Measurements from ENCODE around the gene ARHGEF12.

ARHGEF12 gene

DNA sequence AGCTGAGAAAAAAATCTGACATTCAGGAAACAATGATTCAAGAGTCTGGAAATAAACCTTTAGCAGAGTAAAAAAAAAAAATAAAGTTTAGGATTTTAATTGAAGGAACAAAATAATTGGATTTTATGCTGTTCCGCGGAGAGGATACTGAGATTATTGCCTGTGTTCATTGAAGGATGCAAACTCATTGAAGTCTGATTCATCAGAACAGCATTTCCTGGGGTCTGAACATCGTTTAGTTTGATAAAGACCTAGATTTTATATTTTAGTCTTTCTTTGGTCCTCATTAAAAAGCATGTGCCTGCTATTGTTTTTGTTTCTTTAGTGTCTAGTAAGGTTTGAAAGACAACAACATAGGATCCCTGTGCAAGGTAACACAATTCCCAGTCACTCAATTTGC lies 6.7 kb upstream of the ARHGEF12 start:
- TF ChIP-seq, protein P1, sequence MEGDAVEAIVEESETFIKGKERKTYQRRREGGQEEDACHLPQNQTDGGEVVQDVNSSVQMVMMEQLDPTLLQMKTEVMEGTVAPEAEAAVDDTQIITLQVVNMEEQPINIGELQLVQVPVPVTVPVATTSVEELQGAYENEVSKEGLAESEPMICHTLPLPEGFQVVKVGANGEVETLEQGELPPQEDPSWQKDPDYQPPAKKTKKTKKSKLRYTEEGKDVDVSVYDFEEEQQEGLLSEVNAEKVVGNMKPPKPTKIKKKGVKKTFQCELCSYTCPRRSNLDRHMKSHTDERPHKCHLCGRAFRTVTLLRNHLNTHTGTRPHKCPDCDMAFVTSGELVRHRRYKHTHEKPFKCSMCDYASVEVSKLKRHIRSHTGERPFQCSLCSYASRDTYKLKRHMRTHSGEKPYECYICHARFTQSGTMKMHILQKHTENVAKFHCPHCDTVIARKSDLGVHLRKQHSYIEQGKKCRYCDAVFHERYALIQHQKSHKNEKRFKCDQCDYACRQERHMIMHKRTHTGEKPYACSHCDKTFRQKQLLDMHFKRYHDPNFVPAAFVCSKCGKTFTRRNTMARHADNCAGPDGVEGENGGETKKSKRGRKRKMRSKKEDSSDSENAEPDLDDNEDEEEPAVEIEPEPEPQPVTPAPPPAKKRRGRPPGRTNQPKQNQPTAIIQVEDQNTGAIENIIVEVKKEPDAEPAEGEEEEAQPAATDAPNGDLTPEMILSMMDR (IDR thresholded peaks at IDR 0.05; ENCODE audit: low read depth, low read length), result no peak
- H3K4me3 ChIP-seq (ENCODE audit: low read depth, low read length), result no peak overlapping the region

DNA sequence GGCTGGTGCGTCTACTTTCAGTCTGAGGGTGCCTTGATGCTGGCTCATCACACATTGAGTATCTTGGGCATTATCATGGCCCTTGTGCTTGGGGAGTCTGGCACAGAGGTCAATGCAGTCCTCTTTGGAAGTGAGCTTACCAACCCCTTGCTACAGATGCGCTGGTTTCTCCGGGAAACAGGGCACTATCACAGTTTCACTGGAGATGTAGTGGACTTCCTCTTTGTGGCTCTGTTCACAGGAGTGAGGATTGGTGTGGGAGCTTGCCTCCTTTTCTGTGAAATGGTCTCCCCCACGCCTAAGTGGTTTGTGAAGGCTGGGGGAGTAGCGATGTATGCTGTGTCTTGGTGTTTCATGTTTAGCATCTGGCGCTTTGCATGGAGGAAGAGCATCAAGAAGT lies 6.2 kb upstream of the ARHGEF12 start:
- H3K4me3 ChIP-seq (ENCODE audit: low read depth, low read length), result no peak overlapping the region
- TF ChIP-seq, protein P1 (IDR thresholded peaks at IDR 0.05; ENCODE audit: low read depth, low read length), result no peak

DNA sequence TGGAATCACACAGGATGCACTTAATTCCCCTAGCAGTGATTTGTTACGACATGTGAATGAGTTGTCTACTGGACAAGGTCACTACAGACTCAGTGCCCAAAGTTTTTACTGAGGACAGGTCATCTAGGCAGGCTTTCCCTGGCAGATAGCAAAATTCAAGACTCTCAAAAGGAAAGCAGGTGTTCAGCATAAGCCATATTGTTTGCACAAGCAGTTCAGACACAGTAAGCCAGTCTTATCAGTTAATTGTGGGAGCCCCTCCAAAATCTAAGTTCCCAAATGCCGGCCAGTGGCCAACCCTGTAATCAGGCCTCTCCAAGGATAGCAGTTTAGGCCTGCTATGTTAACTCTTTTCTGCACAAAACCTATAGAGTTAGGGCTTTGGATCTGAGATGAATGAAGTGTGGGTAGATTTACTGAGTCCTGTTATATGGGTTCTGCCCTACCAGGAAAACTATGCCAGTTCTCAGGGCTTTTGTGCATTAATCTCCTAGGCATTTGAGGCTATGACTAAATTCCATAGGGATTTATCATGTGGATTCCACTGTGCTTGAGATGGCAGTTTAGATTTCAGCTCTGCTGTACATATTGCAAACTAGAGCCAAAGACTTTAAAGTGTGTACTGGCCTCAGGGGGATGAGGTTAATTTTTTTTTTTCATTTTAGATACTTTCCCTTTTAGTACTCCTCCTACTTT lies 4.8 kb upstream of the ARHGEF12 start:
- TF ChIP-seq, protein P1 (IDR thresholded peaks at IDR 0.05; ENCODE audit: low read depth, low read length), result no peak
- no peak overlapping the region for H3K4me3 ChIP-seq (ENCODE audit: low read depth, low read length)

DNA sequence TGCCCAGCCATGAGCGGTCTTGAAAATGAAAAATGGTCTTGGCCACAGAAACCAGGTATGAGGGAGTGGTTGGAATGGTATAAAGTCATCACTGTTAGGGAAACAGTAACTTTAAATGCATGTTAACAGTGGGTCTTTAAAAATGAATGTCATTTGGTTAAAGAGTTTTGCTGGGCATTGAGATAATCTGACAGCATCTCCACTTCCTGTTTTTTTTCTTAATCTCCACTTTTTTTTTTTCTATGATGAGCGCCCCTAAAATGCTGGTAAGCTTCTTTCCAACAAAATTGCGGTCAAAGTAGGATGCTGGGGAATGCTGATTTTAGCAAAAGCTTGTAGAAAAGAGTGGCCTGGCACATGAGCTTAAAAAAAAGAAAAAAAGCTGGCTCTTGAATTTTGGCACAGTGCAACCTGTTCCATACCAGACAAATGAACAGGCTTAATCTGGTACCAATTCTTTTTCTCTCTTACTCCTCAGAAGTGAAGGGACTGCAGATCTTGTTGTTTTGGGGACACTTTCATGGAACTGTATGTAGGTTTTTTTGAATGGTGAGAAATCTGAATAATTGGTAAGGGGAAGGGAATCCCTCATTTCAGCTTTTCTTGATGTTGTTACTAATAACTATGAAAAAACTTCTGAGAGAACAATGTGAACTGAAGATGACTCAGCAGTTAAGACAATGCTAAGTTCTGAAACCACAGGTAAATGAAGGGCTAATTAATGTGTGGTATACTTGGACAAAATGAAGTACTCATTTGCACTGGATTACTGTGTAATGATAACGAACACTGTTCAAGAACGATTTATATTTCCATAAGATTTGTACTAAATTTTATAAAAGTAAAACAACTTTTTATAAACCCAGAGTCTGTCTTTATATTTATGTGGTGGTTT lies 3.1 kb upstream of the ARHGEF12 start:
- TF ChIP-seq, protein P1 (IDR thresholded peaks at IDR 0.05; ENCODE audit: low read depth, low read length), result no peak
- H3K4me3 ChIP-seq (ENCODE audit: low read depth, low read length), result no peak overlapping the region

DNA sequence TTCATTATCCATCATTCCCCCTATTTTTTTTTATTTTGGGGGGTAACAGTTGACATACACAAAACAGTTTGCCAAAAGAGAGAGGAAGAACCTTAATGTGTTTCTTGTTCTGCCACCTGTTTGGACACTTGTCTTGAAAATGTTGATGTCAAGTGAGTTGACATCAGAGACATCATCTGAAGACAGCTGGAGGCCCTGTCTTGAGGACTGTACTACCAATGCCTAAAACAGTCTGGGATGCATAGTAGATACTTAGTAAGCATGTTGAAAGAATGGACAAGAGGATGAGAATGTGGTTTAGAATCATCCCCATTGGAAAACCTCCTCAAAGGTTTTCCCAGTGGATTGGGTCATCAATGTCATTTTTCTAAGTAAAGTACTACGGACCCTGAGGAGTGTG lies 2.4 kb upstream of the ARHGEF12 start:
- TF ChIP-seq, protein P1 (IDR thresholded peaks at IDR 0.05; ENCODE audit: low read depth, low read length), result no peak
- H3K4me3 ChIP-seq (ENCODE audit: low read depth, low read length), result no peak overlapping the region

DNA sequence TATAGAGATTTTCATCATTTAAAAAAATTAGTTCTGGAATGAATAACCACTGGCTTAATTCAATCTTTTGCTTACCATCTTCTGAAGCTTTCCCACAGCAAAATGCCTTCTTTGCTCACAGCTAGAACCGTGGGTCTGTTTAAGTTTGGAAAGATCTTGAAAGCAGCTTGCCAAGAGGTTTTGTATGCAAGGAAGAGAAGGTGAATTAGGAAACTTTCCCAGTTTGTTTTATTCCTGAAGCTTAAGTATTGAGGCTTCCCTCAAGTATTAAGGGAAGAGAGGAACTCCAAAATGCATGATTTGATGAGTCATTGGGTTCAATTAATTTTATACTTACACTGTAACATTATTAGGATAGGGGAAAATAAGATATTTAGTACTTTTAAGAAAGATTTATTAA lies 1.9 kb upstream of the ARHGEF12 start:
- no peak overlapping the region for H3K4me3 ChIP-seq (ENCODE audit: low read depth, low read length)
- TF ChIP-seq, protein P1 (IDR thresholded peaks at IDR 0.05; ENCODE audit: low read depth, low read length), result no peak

DNA sequence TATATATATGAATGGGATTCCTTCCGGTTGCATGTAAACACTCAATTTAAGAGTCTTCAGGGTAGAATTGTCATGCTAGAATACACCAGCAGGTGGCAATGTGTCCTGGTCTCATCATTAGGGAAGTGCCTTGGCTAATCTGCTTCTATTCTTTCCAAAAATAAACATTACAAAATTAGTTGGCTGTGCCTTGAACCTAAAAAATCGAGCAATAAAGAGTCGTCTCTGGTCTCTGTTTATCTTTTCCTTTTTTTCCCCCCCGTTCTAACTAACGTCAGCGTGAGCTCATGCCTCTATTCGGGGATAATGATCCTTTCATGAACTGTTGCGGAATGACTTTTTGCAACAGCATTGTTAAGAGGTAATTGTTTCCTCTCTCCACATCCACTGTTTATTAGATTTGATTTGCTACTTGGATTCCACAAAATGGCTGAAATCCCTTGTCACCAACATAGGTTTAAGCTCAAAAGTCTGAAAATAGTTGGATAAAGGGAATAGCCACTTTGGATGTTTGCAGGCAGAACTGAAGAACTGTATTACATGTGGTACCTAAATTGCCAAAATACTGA lies 1.2 kb upstream of the ARHGEF12 start:
- H3K4me3 ChIP-seq (ENCODE audit: low read depth, low read length), result peak overlapping the region; percentile 71
- TF ChIP-seq, protein P1 (IDR thresholded peaks at IDR 0.05; ENCODE audit: low read depth, low read length), result peak; percentile 24; the same call in 1 of the 2 replicates

Data from WI38 (cell line).